Breast epithelium (tissue), 3 donors: ENCODE data around the gene ASCC1.

Experiments
- CTCF ChIP-seq, 3 donors: fragments of 450-650 bp; IDR thresholded peaks; one replicate each; pipeline ENCODE4 v1.5.1; 2016 to 2017; ENCODE audit warnings: antibody characterized with exemption in 3 of 3, mild to moderate bottlenecking in 3 of 3, moderate library complexity in 3 of 3
- POLR2A ChIP-seq: fragments of 450-650 bp; IDR thresholded peaks from one replicate; pipeline ENCODE4 v1.6.1; 2016; ENCODE audit warnings: antibody characterized with exemption, mild to moderate bottlenecking, moderate library complexity

GRCh38 chr10:72095195-72095594 lies 120.9 kb downstream of the ASCC1 start:
- TF ChIP-seq POLR2A: no peak
- no peak for TF ChIP-seq CTCF (IDR thresholded peaks at IDR 0.05)
